Tibial artery (tissue), 4 donors: ENCODE measurements around the gene LLGL1.

Experiments
- DNase-seq, 2 donors: peaks; one replicate each; pipeline ENCODE4 v3.0.0-alpha.2; 2019
- H3K27ac ChIP-seq, 2 donors: fragments of 200-600 bp; sonication (generic) in 1 of 2; 1 replicate in 1 of 2; 2 replicates in 1 of 2; pipeline ENCODE4 v1.5.1; 2018 to 2019; ENCODE audit warnings: mild to moderate bottlenecking in 1 of 2
- H3K27me3 ChIP-seq, 2 donors: fragments of 200-600 bp; sonication (generic) in 1 of 2; one replicate each; pipeline versions ENCODE4 v1.5.1 to v1.6.0; 2016 to 2019
- H3K36me3 ChIP-seq, 3 donors: fragments of 200-600 bp; sonication (generic) in 2 of 3; one replicate each; pipeline ENCODE4 v1.5.1; 2016 to 2019; ENCODE audit warnings: mild to moderate bottlenecking in 2 of 3
- H3K4me1 ChIP-seq, 4 donors: fragments of 200-600 bp; sonication (generic) in 2 of 4; 1 replicate in 3 of 4; 2 replicates in 1 of 4; pipeline ENCODE4 v1.5.1; 2016 to 2019
- H3K4me3 ChIP-seq, 2 donors: fragments of 200-600 bp; sonication (generic) in 1 of 2; 1 replicate in 1 of 2; 2 replicates in 1 of 2; pipeline ENCODE4 v1.5.1; 2018 to 2019; ENCODE audit warnings: mild to moderate bottlenecking in 2 of 2
- H3K9me3 ChIP-seq, 3 donors: fragments of 200-600 bp; sonication (generic) in 1 of 3; one replicate each; pipeline ENCODE4 v1.5.1; 2016 to 2019
- CTCF ChIP-seq, 2 experiments: fragments of 200-600 bp in 1 of 2; fragments of 450-650 bp in 1 of 2; IDR thresholded peaks; one replicate each; pipeline ENCODE4 v1.5.1; 2017 to 2019; ENCODE audit warnings: antibody characterized with exemption in 2 of 2, mild to moderate bottlenecking in 1 of 2, moderate library complexity in 1 of 2
- intact Hi-C: fragments of 100-400 bp; cut with DNase I; formaldehyde crosslinking; loops from one replicate; pipeline ENCODE4 v1.15.0; 2023; ENCODE audit warnings: low total_unique reads

Gene LLGL1

GRCh38 chr17:18185391-18185790, 40.0 kb upstream of the LLGL1 start:
- no peak for DNase-seq
- Histone ChIP-seq H3K27me3 (no peaks in the 10 kb centered on the region), H3K27ac (peak overlapping the region; percentile 98 to 100), H3K9me3 (no peaks in the 10 kb centered on the region), H3K36me3 (peaks cover 0 to 18% (median 0%) of the 10 kb centered on the region in 3 donors), H3K4me3 (peak overlapping the region; percentile 88 to 99), H3K4me1 (peaks cover 0 to 62% (median 55%) of the 10 kb centered on the region in 4 donors)
- no peak for TF ChIP-seq CTCF (IDR thresholded peaks at IDR 0.05)
- intact Hi-C loops, result no loop called here

- peak in 1 of 2 donors; percentile 42 for DNase-seq
- H3K9me3 ChIP-seq, result no peaks in the 10 kb centered on the region
- H3K4me1 ChIP-seq, result peaks cover 0 to 68% (median 61%) of the 10 kb centered on the region in 4 donors
- H3K4me3 ChIP-seq, result peak overlapping the region; percentile 88 to 99
- intact Hi-C loops, result no loop called here
- H3K36me3 ChIP-seq, result peaks cover 0 to 18% (median 0%) of the 10 kb centered on the region in 3 donors
- TF ChIP-seq CTCF (IDR thresholded peaks at IDR 0.05), result no peak
- peak overlapping the region; percentile 98 to 100 for H3K27ac ChIP-seq
- no peaks in the 10 kb centered on the region for H3K27me3 ChIP-seq
Observed at GRCh38 chr17:18185832-18186626, 39.4 kb upstream of the LLGL1 start.

- Histone ChIP-seq H3K27ac (peak overlapping the region; percentile 98 to 100), H3K27me3 (no peaks in the 10 kb centered on the region), H3K9me3 (no peaks in the 10 kb centered on the region), H3K4me1 (peaks cover 0 to 74% (median 67%) of the 10 kb centered on the region in 4 donors), H3K4me3 (peak overlapping the region; percentile 88 to 99), H3K36me3 (peaks cover 0 to 18% (median 0%) of the 10 kb centered on the region in 3 donors)
- no peak for DNase-seq
- intact Hi-C loops, result no loop called here
- TF ChIP-seq CTCF (IDR thresholded peaks at IDR 0.05), result no peak
Observed at GRCh38 chr17:18186627-18186982, 38.8 kb upstream of the LLGL1 start.

- peak overlapping the region; percentile 88 to 99 for H3K4me3 ChIP-seq
- H3K4me1 ChIP-seq, result peaks cover 0 to 74% (median 68%) of the 10 kb centered on the region in 4 donors
- H3K36me3 ChIP-seq, result peaks cover 0 to 18% (median 0%) of the 10 kb centered on the region in 3 donors
- intact Hi-C loops, result no loop called here
- DNase-seq, result no peak
- H3K27ac ChIP-seq, result peak overlapping the region; percentile 98 to 100
- no peaks in the 10 kb centered on the region for H3K27me3 ChIP-seq
- H3K9me3 ChIP-seq, result no peaks in the 10 kb centered on the region
- no peak for TF ChIP-seq CTCF (IDR thresholded peaks at IDR 0.05)
Observed at GRCh38 chr17:18187226-18187625, 38.2 kb upstream of the LLGL1 start.

- peak overlapping the region; percentile 98 to 100 for H3K27ac ChIP-seq
- H3K27me3 ChIP-seq, result no peaks in the 10 kb centered on the region
- no peaks in the 10 kb centered on the region for H3K9me3 ChIP-seq
- no peak for DNase-seq
- TF ChIP-seq CTCF (IDR thresholded peaks at IDR 0.05), result no peak
- peaks cover 0 to 78% (median 70%) of the 10 kb centered on the region in 4 donors for H3K4me1 ChIP-seq
- peaks cover 0 to 18% (median 0%) of the 10 kb centered on the region in 3 donors for H3K36me3 ChIP-seq
- peak overlapping the region; percentile 88 to 99 for H3K4me3 ChIP-seq
- intact Hi-C loops, result no loop called here
Observed at GRCh38 chr17:18187821-18188761, 37.3 kb upstream of the LLGL1 start.
